HS-27A (cell line): ENCODE measurements around the gene MIOX.

ENCODE experiments used
- DNase-seq: peaks from one replicate; pipeline ENCODE4 v3.0.0-alpha.2; 2012; ENCODE audit warnings: low read depth, missing footprints

Gene MIOX

DNA sequence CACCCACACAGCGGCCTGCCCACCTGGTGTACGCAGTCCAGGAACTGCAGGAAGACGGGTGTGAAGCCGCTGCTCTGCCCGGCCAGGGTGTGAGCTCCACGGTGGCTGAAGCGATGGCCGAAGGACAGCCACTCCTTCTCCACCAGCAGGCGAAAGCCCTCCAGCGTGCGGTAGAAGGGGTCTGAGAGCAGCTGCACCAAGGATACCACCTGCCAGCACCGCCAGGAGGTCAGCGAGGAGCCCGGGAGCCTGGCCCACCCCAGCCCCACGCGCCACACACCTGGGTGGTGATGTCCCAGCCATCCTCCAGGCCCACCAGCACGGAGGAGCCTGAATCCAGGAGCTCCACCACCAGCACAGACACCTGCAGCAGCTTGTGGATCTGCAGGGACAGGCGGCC, 31.5 kb upstream of the MIOX start:
- no peak for DNase-seq

- DNase-seq, result no peak
Observed at GRCh38 chr22:50456026-50456425, 30.6 kb upstream of the MIOX start.

- DNase-seq, result no peak
Observed at GRCh38 chr22:50456466-50457234, 30.0 kb upstream of the MIOX start.

GRCh38 chr22:50459016-50459415, 27.6 kb upstream of the MIOX start:
- DNase-seq, result no peak

GRCh38 chr22:50459496-50460140, 27.0 kb upstream of the MIOX start:
- no peak for DNase-seq

GRCh38 chr22:50460938-50461337, 25.7 kb upstream of the MIOX start:
- DNase-seq, result no peak

DNA sequence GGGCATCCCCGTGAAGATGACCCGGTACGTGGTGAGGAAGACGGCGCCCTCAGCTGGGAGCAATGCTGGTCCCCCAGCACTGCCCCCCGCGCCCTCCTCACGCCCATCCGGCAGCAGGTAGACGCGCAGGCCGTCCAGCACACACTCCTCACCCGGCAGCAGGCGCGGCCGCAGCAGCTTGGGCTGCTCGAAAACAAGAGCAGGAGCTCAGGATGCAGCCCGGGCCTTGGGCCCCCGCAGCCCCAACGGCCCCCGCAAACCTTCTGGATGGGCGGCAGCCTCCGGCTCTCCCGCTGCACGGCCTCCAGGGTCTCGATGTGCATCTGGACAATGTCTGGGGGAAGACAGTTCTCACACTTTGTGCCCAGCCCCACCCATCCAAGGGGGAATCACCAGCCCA, 25.1 kb upstream of the MIOX start:
- no peak for DNase-seq

DNA sequence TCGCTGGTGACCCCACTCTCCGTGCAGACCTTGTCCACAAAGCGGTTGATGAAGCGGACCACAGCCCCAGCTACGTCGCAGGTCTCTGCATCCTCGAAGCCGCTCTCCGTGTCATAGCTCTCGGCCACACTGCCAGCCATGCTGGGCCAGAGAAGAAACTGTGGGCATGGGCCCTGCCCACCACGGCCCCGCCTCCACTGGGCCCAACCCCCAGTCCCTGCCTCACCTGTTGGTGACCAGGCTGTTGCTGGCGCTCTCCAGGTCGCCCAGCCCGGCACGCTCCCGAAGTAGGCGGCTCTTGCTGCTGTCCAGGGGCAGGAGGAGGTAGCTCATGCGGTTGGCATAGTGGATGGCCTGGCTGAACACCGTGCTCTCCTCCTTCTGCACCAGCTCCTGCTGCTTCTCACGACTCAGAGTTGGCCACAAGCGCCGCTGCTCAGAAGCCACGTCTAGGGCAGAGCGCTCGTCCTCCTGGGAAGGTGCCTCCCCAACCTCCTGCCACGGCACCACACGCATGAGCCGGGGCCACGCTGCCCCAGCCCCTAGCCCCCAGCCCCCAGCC, 24.6 kb upstream of the MIOX start:
- no peak for DNase-seq

- DNase-seq, result no peak
Observed at GRCh38 chr22:50463188-50463900, 23.3 kb upstream of the MIOX start.

- DNase-seq, result no peak
Observed at GRCh38 chr22:50464451-50464850, 22.2 kb upstream of the MIOX start.

GRCh38 chr22:50465066-50465930, 21.4 kb upstream of the MIOX start:
- no peak for DNase-seq

- no peak for DNase-seq
Observed at GRCh38 chr22:50467341-50467740, 19.3 kb upstream of the MIOX start.

- DNase-seq, result no peak
Observed at GRCh38 chr22:50467773-50468440, 18.8 kb upstream of the MIOX start.

GRCh38 chr22:50468626-50469025, 18.0 kb upstream of the MIOX start:
- no peak for DNase-seq

DNA sequence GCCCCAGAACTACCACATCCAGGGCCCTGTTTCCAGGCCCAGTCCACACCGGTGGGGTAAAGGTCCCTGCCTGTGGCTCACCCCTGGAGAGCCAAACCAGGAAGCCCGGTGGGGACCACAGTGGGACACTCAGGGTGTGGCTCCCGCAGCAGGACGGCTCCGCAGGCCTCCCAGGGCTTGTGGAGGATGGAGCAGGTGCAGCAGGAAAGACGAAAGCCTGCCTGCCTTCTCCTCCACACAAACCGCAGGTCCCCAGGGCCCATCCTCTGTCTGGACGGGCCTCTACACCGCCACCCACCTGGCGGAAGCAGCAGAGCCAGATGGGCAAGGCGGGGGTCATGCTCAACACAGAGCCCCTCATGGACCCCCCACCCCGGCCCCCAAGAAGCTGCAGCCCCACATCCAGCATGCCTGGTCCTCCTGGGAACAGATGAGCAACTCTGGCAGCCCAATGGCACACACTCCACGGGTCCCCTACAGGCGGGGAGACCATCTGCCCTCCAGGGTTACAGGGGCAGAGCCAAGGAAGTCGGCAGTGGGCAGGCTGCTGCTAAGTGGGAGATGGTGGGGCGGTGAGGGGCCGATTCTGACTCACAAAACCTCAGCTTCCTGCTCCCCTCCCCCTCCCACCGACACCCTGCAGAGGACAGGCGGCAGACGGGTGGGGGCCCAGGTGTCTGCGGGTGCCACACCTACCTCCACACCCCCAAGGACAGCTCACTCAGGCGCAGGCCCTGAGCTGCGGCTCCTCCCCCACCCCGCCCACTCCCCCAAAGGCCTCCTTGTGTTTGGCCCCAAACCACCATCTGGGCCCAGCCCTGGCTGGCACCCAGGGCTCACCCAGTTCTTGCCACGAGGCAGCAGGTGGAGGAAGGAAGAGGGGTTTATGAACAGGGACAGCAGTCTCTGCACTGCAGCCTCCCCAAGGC, 17.0 kb upstream of the MIOX start:
- DNase-seq, result peak; percentile 8

DNA sequence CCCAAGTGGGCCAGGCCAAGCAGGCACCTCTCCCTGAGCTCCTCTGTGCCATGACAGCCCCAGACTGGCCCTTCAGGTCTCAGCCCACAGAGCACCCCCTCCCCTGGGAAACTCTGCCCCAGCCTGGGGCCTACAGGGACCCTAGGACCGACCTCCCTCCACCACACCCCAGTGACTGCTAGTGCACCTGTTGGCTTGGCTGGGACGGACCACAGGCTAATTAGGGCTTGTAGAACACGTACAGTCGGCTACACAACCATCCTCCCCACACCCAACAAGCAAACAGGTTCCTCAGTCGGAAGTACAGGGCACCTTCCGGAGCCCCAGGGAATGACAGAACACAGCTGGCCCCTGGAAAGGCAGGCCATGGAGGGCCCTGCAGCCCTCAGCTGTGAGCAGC, 16.2 kb upstream of the MIOX start:
- no peak for DNase-seq

- DNase-seq, result no peak
Observed at GRCh38 chr22:50471197-50471847, 15.3 kb upstream of the MIOX start.

- DNase-seq, result no peak
Observed at GRCh38 chr22:50471962-50472361, 14.7 kb upstream of the MIOX start.

DNA sequence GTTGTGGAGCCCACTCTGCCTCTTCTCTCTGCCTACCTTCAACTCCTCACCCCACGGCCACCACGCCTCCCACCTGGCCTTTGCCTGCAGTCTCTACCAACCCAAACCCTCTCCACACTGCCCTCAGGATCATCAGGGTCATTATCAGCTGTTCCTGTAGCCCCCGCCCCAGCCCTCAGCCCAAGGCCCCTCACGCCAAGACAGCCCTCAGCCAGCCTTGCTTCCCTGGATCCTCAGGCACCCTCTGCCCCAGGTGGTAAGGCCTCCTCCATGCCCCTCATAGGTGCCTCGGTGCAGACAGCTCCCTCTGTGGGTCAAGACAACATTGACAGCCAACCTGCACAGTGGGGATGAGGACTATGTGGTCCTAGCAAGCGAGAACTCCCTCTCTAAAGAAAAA, 13.6 kb upstream of the MIOX start:
- no peak for DNase-seq
